HG02763 (cell line): ENCODE results near the gene SERPINA4.

Experiments
- ATAC-seq: cut with Tn5 transposase; IDR thresholded peaks from one replicate; pipeline ENCODE4 v1.9.1; 2021; ENCODE audit warnings: mild to moderate bottlenecking, moderate library complexity; ENCODE audit not compliant: unreplicated experiment

Gene SERPINA4

GRCh38 chr14:94560751-94561655 lies at the start of gene SERPINA4:
SERPINA4 (plus strand) TSS chr14:94561442; CDS start chr14:94563483, 2,041 bp downstream.
- ATAC-seq: no peak

GRCh38 chr14:94514351-94514750 lies 46.9 kb upstream of the SERPINA4 start:
- ATAC-seq: no peak

- ATAC-seq: no peak
These were observed 45.8 kb upstream of the SERPINA4 start for GRCh38 chr14:94515426-94515825.

- no peak for ATAC-seq
These were observed 45.4 kb upstream of the SERPINA4 start for GRCh38 chr14:94515856-94516255.

GRCh38 chr14:94517248-94517640 lies 44.0 kb upstream of the SERPINA4 start:
- no peak for ATAC-seq

- ATAC-seq: no peak
These were observed 43.5 kb upstream of the SERPINA4 start for GRCh38 chr14:94517641-94518257.

- ATAC-seq: no peak
These were observed 39.7 kb upstream of the SERPINA4 start for GRCh38 chr14:94521375-94522114.

- ATAC-seq: no peak
These were observed 39.0 kb upstream of the SERPINA4 start for GRCh38 chr14:94522115-94522724.

- ATAC-seq: no peak
These were observed 38.0 kb upstream of the SERPINA4 start for GRCh38 chr14:94523265-94523664.

- ATAC-seq: no peak
These were observed 37.1 kb upstream of the SERPINA4 start for GRCh38 chr14:94524093-94524492.

- ATAC-seq: no peak
These were observed 30.1 kb upstream of the SERPINA4 start for GRCh38 chr14:94531187-94531586.

GRCh38 chr14:94532447-94532846 lies 28.8 kb upstream of the SERPINA4 start:
- ATAC-seq: no peak

- no peak for ATAC-seq
These were observed 25.7 kb upstream of the SERPINA4 start for GRCh38 chr14:94535506-94535905.

- ATAC-seq: no peak
These were observed 24.4 kb upstream of the SERPINA4 start for GRCh38 chr14:94536836-94537235.

- ATAC-seq: no peak
These were observed 23.0 kb upstream of the SERPINA4 start for GRCh38 chr14:94538070-94538740.

GRCh38 chr14:94539181-94539580 lies 22.1 kb upstream of the SERPINA4 start:
- no peak for ATAC-seq

- no peak for ATAC-seq
These were observed 21.0 kb upstream of the SERPINA4 start for GRCh38 chr14:94540031-94540794.

GRCh38 chr14:94541234-94541975 lies 19.8 kb upstream of the SERPINA4 start:
- ATAC-seq: no peak
